Peyer's patch (tissue), 4 donors: Measurements from ENCODE around the gene PLAGL2. TPM values are rescaled to one million over a fixed set of nuclear protein-coding genes. Genes with fewer than 3 reads are reported as not detected.

ENCODE experiments used
- DNase-seq, 3 donors: peaks; one replicate each; pipeline ENCODE4 v3.0.0-alpha.2; 2017 to 2019
- H3K27ac ChIP-seq, 4 donors: fragments of 200-600 bp; sonication (generic); one replicate each; pipeline ENCODE4 v1.5.1; 2016 to 2019
- H3K27me3 ChIP-seq, 2 donors: fragments of 200-600 bp; sonication (generic); one replicate each; pipeline ENCODE4 v1.5.1; 2019
- H3K36me3 ChIP-seq, 3 donors: fragments of 200-600 bp; sonication (generic); one replicate each; pipeline ENCODE4 v1.5.1; 2016 to 2019
- H3K4me1 ChIP-seq, 4 donors: fragments of 200-600 bp; sonication (generic); one replicate each; pipeline ENCODE4 v1.5.1; 2016 to 2019
- H3K4me3 ChIP-seq, 4 donors: fragments of 200-600 bp; sonication (generic); 1 replicate in 3 of 4; 2 replicates in 1 of 4; pipeline ENCODE4 v1.5.1; 2016 to 2019; ENCODE audit warnings: mild to moderate bottlenecking in 1 of 4
- H3K9me3 ChIP-seq, 4 donors: fragments of 200-600 bp; sonication (generic); one replicate each; pipeline ENCODE4 v1.5.1; 2016 to 2019; ENCODE audit warnings: mild to moderate bottlenecking in 1 of 4
- CTCF ChIP-seq, 6 experiments: fragments of 450-650 bp in 4 of 6; fragments of 200-600 bp in 2 of 6; sonication (generic) in 1 of 6; IDR thresholded peaks; one replicate each; pipeline ENCODE4 v1.5.1; 2017 to 2019; ENCODE audit warnings: antibody characterized with exemption in 6 of 6, mild to moderate bottlenecking in 3 of 6, moderate library complexity in 1 of 6
- POLR2A ChIP-seq, 2 donors: fragments of 450-650 bp; IDR thresholded peaks; one replicate each; pipeline ENCODE4 v1.5.1; 2017; ENCODE audit warnings: antibody characterized with exemption in 2 of 2, mild to moderate bottlenecking in 2 of 2, moderate library complexity in 2 of 2
- total RNA-seq, 4 donors: library from RNA; depleted of rRNA; stranded (reverse); fragments of >200 nt; gene quantifications; one replicate each; pipeline ENCODE4 v1.1.0, GENCODE V29; 2016

The PLAGL2 gene
- total RNA-seq, 4 donors from 2014 or later: 5.8 to 55.9 (median 25.8) TPM

DNA sequence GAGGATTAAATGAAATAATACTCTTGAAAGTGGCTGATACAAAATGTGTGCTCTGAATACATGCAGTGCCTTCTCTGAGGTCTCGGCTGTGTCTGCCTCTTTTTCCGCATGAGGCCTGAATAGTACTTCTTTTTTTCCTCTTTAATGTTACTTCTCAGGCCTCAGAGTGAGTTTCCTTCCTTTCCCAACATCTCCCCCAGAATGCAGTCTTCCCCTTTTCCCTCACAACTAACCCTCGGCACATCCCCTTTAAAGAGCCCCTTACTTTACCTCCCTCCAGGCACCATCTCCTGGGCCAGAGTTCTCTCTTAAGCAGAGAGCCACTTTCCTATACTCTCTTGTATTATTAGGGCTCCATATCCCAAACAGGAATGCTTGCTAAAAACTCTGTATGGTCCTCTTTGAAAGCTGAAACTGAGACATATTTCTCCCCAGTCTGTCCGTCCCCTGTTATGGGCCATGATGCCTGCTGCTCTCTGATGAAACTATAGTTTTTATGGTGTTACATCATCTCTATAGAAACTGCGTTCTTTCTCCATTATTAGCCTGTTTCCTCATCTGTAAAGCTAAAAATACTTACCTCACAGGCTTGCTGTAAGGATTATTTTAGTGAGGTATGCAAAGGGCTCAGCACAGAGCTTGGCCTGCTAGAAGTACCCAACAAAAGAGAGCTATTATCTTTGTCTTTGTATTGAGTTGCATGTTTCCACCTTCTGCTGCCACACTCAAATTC, 2.3 kb downstream of the PLAGL2 start:
- DNase-seq: no peak
- H3K9me3 ChIP-seq: no peaks in the 10 kb centered on the region
- H3K36me3 ChIP-seq: peaks cover 0 to 22% (median 0%) of the 10 kb centered on the region in 3 donors
- peak overlapping the region in 2 of 4 donors; percentile 91 to 94 for H3K4me3 ChIP-seq
- H3K4me1 ChIP-seq: peaks cover 7 to 71% (median 13%) of the 10 kb centered on the region in 4 donors
- TF ChIP-seq CTCF (IDR thresholded peaks at IDR 0.05) (no peak), POLR2A (IDR thresholded peaks at IDR 0.05) (no peak)
- peak overlapping the region; percentile 20 to 97 (median 92) for H3K27ac ChIP-seq
- no peaks in the 10 kb centered on the region for H3K27me3 ChIP-seq

DNA sequence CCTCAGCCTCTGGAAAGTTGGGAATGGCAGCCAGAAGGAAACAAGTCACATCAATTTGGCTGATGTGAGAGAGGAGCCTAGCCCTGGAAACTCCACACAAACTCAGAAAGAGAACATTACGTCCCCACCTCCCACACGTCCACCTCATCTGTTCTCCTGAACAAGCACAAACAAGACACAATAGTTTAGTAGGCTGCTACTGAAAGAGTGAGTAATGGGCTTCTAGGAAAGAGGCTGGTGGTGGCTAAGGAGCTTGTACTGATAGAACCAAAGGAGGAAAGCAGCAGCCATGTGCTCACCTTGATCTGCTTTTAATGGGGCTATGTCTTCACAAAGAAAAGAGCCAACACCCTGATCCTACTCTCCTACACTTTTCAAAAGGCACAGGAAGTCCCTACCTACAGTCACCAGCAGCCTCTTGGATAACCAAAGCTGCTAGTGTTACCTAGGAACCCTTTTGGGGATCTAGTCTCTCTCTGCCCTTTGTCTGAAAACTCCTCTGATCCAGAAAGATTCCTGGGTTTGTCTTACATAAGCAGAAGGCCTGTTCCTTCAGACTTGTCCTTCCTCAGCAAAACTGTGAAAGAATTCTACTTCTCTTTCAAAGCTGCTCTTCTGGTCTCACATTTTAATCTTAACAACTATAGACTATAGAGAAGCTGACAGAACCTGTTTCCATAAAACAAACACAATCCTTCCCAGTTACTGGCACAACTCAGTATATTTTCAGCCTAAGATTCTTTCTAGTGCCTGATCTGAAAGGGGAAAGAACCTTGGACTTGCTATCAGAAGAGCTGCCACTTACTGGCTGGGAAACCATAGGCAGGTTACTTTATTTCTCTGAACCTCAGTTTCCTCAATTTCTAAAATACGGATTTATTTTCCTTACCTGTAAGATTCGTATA, 3.1 kb downstream of the PLAGL2 start:
- Histone ChIP-seq H3K27me3 (no peaks in the 10 kb centered on the region), H3K4me3 (peak overlapping the region in 2 of 4 donors; percentile 91 to 94), H3K36me3 (peaks cover 0 to 28% (median 0%) of the 10 kb centered on the region in 3 donors), H3K9me3 (no peaks in the 10 kb centered on the region), H3K4me1 (peaks cover 7 to 62% (median 13%) of the 10 kb centered on the region in 4 donors), H3K27ac (peak overlapping the region; percentile 20 to 97 (median 92))
- no peak for DNase-seq
- TF ChIP-seq POLR2A (IDR thresholded peaks at IDR 0.05): peak in 1 of 2 donors; percentile 39
- TF ChIP-seq CTCF (IDR thresholded peaks at IDR 0.05): no peak

GRCh38 chr20:32203356-32204204, 4.0 kb downstream of the PLAGL2 start:
- no peak for DNase-seq
- Histone ChIP-seq H3K27me3 (no peaks in the 10 kb centered on the region), H3K9me3 (no peaks in the 10 kb centered on the region), H3K36me3 (peaks cover 0 to 36% (median 0%) of the 10 kb centered on the region in 3 donors), H3K4me1 (peaks cover 4 to 54% (median 12%) of the 10 kb centered on the region in 4 donors), H3K4me3 (peak overlapping the region in 1 of 4 donors; percentile 91), H3K27ac (peak overlapping the region in 3 of 4 donors; percentile 92 to 97 (median 93))
- TF ChIP-seq CTCF (IDR thresholded peaks at IDR 0.05): no peak
- peak in 1 of 2 donors; percentile 82 for TF ChIP-seq POLR2A (IDR thresholded peaks at IDR 0.05)

DNA sequence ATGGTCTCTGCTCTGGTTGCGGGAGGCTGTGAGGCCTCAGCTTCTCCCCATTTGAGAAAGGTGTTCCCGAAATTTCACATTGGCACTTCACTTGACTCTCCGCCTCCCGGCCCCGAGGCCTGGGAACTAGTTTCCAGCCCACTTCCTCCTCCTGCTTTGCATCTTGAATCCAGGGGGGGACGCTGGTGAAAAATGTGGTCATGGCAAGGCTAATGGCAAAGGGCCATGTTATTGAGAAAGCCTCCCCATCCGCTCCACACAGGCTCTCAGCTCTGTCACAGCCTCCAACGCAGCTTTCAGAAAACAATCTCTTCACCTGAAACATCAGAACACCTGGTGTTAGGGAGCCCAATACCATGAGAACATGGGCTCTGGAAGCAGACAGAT, 5.6 kb downstream of the PLAGL2 start:
- H3K4me1 ChIP-seq: peaks cover 3 to 46% (median 10%) of the 10 kb centered on the region in 4 donors
- DNase-seq: no peak
- no peak for TF ChIP-seq CTCF (IDR thresholded peaks at IDR 0.05)
- no peak for TF ChIP-seq POLR2A (IDR thresholded peaks at IDR 0.05)
- H3K9me3 ChIP-seq: no peaks in the 10 kb centered on the region
- H3K27ac ChIP-seq: no peak overlapping the region
- peaks cover 0 to 50% (median 0%) of the 10 kb centered on the region in 3 donors for H3K36me3 ChIP-seq
- no peak overlapping the region for H3K4me3 ChIP-seq
- no peaks in the 10 kb centered on the region for H3K27me3 ChIP-seq
